RPMI7951 (cell line): ENCODE results near the gene NPTX2. TPM values are rescaled to one million over a fixed set of nuclear protein-coding genes. Genes with fewer than 3 reads are reported as not detected.
"Not testable (repeated sequence)": the region's sequence is repeated elsewhere in the genome, so short reads cannot be mapped to it uniquely, and the experiment has no call there.

Source experiments
- DNase-seq: peaks from one replicate; pipeline ENCODE4 v3.0.0-alpha.2; 2012; ENCODE audit warnings: low read depth
- total RNA-seq: library from RNA; depleted of rRNA; stranded (reverse); fragments of >200 nt; shearing (Covaris generic); gene quantifications from 2 replicates; pipeline ENCODE4 v1.2.3, GENCODE V29; 2014; rRNA removed

Gene NPTX2
- total RNA-seq: 4.8 and 5.5 TPM in 2 replicates

- DNase-seq: peak; percentile 44
Observed at GRCh38 chr7:98617051-98617959, at the start of gene NPTX2. Gene NPTX2 (plus strand): TSS chr7:98617285. CDS start chr7:98617462, 177 bp downstream.

- no peak for DNase-seq
Observed at GRCh38 chr7:98567991-98568390, 49.1 kb upstream of the NPTX2 start.

DNA sequence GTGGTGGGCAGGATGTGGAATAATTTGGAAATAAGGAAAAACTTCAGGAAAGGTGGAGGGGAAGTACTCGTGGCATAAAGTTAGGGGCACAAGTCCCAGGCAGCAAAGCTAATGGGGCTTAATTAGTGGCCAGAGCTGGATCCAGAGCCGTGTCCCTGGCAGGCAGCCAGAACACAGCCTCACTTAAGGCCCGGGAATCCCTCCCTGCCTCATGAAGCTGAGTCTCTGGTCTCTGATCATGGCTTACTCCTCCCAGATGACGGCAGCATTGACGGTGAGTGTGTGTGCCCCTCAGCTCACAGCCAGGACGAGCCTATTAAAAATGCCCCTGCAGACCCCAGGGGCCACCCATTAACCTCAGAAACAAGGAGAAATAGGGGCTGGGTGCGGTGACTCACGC, 48.2 kb upstream of the NPTX2 start:
- DNase-seq: peak; percentile 53

- DNase-seq: peak; percentile 90
Observed at GRCh38 chr7:98569691-98570337, 47.3 kb upstream of the NPTX2 start.

GRCh38 chr7:98571006-98571405, 46.1 kb upstream of the NPTX2 start:
- DNase-seq: no peak

DNA sequence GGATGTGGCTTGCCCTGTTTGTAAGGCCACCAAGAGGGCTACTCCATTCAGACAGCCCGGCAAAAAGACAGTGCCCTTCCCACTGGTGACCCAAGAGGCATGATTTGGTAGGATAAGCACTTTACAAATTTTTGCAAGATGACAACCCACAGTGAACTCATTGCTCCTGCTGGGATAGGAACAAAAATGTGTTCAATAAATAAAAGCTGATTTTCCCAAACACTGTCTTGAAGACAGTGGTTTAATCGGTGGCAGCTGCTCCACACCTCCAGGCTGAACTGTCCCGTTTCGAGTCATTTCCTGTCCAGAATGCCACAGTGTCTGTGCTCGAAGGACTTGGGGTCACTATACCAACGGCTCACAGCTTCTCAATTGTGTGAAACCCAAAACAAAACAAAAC, 45.1 kb upstream of the NPTX2 start:
- DNase-seq: peak; percentile 67

DNA sequence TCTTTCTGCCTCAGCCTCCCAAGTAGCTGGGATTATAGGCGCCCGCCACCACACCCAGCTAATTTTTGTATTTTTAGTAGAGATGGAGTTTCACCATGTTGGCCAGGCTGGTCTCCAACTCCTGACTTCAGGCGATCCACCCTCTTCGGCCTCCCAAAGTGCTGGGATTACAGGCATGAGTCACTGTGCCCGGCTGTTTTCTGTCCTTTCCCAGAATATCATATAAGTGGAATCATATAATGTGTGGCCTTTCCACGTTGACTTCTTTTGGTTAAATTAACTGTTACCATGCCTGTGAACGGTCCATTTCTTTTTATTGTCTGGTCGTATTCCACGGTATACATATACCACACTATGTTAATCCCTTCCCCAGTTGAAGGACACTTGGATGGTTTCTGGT, 44.4 kb upstream of the NPTX2 start:
- not testable (repeated sequence) for DNase-seq

DNA sequence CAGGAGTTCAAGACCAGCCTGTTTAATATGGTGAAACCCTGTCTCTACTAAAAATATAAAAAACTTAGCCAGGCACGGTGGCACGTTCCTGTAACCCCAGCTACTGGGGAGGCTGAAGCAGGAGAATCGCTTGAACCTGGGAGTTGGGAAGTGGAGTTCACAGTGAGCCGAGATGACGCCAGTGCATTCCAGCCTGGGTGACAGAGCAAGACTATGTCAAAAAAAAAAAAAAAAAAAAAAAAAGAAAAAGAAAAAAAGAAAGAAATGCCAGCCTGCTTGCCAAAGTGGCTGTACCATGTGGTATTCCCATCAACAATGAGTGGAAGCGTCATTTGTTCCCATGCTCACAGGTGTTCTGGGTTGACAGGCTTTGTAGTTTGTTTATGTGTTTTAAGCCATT, 43.3 kb upstream of the NPTX2 start:
- DNase-seq: no peak

GRCh38 chr7:98575878-98576277, 41.2 kb upstream of the NPTX2 start:
- DNase-seq: no peak

DNA sequence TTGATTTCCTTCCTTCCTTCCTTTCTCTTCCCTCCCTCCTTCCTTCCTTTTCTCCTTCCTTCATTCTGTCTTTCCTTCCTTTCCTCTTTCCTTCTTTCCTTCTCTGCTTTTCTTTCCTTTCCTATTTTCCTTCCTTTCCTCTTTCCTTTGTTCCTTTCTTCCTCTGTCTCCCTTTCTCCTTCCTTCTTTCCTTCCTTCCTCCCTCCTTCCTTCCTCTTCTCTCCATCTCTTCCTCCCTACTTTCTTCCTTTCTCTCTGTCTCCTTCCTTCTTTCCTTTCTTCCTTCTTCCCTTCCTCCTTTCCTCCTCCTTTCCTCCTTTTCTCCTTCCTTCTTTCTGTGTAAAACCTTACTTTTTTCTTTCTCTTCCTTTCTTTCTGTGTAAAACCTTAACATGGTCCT, 32.3 kb upstream of the NPTX2 start:
- DNase-seq: no peak

GRCh38 chr7:98591926-98592325, 25.2 kb upstream of the NPTX2 start:
- DNase-seq: no peak

- no peak for DNase-seq
Observed at GRCh38 chr7:98594348-98594747, 22.7 kb upstream of the NPTX2 start.

DNA sequence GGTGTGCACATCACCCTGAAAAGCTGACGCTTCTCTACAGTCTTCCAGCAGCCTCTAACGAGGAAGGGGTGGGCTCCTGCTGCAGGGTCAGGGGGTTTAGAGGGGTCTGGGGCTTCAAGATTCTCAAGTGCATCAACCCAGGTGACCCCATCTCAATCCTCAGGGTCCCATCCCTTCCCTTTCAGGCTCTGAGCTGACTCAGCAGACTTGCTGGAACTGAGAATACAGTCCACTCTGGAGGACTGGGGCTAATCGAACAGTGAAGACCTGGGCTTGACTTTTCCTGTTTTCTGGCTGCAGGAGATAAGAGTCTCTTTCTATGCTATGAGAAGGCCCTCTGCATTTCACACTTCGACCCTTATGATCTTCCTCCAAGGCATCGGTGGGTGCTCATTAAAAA, 22.3 kb upstream of the NPTX2 start:
- no peak for DNase-seq

DNA sequence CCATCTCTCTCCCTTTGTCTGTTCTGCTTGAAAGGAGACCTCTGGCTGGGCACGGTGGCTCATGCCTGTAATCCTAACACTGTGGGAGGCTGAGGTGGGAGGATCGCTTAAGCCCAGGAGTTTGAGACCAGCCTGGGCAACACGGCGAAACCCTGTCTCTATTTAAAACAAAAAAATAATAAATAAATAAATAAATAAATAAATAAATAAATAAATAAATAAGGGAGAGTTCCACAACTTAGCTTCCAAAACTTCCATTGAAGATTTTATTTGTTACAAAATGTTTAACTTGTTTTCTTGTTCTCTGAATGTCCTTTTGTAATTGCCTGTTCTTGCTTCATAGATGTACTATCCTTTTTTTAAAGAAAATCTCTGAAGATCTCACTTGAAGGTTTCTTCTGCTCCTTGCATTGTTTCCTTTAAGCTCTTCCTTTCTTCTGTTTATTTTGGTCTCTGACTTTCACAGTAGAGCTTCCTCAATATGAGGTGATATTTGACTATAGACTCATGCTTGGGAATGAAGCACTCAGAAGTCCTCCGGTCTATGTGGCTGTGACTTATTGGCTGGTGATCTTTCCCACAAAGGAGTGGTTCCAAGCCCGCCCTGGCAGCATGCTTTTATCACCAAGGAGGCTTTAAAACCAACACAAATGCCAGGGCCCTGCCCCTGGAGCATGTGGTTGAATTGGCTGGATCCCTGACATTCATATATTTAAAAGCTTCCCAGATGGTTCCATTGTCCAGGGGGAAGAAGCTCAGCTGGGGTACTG, 18.1 kb upstream of the NPTX2 start:
- no peak for DNase-seq

- no peak for DNase-seq
Observed at GRCh38 chr7:98599886-98600285, 17.2 kb upstream of the NPTX2 start.

DNA sequence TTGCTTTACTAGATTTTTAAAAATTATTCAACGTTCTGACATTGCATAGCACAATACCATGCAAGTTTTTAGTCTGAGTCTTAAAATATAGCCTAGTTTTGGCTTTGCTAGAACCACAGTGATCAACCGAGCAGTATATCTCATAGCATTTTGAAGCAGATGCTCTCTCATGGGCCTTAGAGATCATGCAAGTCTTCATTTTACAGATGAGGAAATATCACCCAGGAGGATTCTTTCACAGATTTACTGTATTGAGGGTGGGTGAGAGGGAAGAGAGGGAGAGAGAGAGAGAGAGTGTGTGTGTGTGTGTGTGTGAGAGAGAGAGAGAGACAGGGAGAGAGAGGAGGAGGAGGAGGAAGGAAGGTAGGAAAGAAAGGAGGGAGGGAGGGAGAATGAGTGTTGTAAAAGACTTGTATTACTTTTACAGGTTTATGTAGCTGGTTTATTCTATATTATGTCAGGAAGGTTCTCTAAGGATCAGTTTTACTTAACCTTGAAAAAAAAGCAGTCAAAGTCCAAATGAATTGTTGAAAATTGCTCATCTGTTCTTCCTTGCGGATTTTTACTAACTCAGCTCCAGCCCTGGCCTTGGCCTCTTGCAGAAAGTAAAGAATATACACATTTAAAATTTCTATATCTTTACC, 14.2 kb upstream of the NPTX2 start:
- DNase-seq: no peak

DNA sequence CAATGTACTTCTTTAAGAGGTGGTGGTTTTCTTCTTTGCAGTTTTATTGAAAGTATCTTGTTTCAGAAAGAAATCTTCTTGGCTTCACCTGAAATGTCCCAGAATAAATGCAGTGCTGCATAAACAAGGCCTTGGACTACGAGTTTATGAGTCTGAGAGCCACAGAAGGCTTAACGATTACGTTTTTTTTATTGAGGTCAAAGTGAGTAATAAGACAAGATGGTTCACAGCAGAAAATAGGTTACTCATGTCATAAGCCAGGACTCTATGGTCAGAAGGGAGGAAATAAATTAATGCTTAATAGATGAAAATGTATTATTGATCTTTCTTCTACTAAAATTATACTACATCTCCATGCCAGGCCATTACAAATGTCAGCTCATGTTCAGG, 13.7 kb upstream of the NPTX2 start:
- no peak for DNase-seq

GRCh38 chr7:98613601-98614425, 3.3 kb upstream of the NPTX2 start:
- peak; percentile 37 for DNase-seq

- no peak for DNase-seq
Observed at GRCh38 chr7:98616381-98617050, 569 bp upstream of the NPTX2 start.

DNA sequence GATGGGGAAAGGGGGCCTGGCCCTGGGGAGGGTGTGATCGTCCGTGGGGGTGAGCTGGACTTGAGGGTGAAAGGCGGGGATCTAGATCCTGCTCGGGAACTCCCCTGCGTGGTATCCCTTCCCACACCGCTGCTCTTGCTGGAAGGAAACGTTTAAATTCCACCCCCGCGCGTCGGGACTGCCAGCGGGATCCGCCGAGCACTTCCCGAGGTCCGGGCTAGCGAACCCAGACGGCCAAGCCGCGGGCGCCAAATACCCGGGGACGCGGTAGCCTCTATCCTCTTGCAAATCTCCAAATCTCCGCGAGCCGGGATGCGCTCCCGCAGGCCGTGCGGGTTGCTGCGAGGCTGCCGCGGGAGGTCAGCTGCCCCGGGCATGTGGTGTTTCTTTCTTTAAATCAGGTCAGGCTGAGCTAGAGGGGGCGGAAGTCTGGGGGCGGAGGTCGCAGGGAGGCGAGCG, 904 bp downstream of the NPTX2 start:
- DNase-seq: no peak
